ENCODE measurements around the gene HNRNPA1. TPM values are rescaled to one million over a fixed set of nuclear protein-coding genes. Genes with fewer than 3 reads are reported as not detected.
"Not testable (repeated sequence)": the region's sequence is repeated elsewhere in the genome, so short reads cannot be mapped to it uniquely, and the experiment has no call there.

HNRNPA1 gene
- 1,288 TPM for total RNA-seq
- 100 to 1,000 TPM; 750 to 913 (median 830) TPM for polyA plus RNA-seq

DNA sequence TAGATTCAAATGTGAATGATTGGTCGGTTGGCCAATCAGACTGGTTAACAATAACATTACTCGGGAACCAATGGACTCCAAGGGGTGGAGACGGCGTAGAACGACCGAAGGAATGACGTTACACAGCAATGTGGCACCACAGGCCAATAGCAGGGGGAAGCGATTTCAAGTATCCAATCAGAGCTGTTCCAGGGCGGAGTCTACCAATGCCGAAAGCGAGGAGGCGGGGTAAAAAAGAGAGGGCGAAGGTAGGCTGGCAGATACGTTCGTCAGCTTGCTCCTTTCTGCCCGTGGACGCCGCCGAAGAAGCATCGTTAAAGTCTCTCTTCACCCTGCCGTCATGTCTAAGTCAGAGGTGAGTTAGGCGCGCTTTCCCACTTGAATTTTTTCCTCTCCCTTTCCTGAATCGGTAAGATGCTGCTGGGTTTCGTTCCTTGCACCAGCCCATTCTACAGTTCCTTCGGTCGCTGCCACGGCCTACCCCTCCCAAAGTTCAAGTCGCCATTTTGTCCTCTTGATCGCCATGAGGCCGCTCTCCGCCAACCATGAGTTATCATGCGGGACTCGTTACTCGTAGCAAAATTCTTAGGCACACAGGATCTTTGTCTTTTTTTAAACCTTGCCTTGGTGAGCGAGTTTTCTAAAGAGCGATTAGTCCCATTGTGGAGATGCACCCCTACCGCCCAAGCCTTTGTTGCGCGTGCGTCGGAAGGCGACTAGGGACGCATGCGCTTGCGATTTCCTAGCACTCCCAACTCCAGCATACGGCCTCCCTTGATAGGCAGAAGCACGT, at the start of gene HNRNPA1:
Gene HNRNPA1, plus strand, starts transcription at position 259 of the 793 bp plus-strand sequence. Its CDS starts 82 bp downstream, at position 341.
- Histone ChIP-seq H3K27ac (ENCODE audit: insufficient read depth, low read length, poor library complexity, severe bottlenecking) (peak within 1 kb of the TSS; percentile 99), H3K9me3 (ENCODE audit: control insufficient read depth in 2 of 2, low read length in 2 of 2) (no peaks in the 10 kb centered on the region), H3K27me3 (ENCODE audit: control insufficient read depth, insufficient read depth, low read length) (no peaks in the 10 kb centered on the region), H3K4me3 (ENCODE audit: low read depth, low read length) (peak within 1 kb of the TSS; percentile 99), H3K4me1 (ENCODE audit: control insufficient read depth, insufficient read depth, low read length, poor library complexity, severe bottlenecking) (peaks cover 80% of the 10 kb centered on the region), H3K36me3 (ENCODE audit: control insufficient read depth, insufficient read depth, low read length) (peaks cover 33% of the 10 kb centered on the region)
- peaks cover 17 to 47% (median 28%) of the 10 kb centered on the region in 4 donors for H3K4me1 Mint-ChIP-seq
- no peak within 1 kb of the TSS for H3K4me3 Mint-ChIP-seq
- no peaks in the 10 kb centered on the region for H3K9me3 Mint-ChIP-seq
- peaks cover 45% of the 10 kb centered on the region for H3K36me3 Mint-ChIP-seq
- peak; percentile 94 to 100 (median 99) for DNase-seq
- no peak within 1 kb of the TSS for H3K27ac Mint-ChIP-seq
- ATAC-seq (ENCODE audit: low read depth in 2 of 2), result peak; percentile 88 to 90
- H3K27me3 Mint-ChIP-seq, result no peaks in the 10 kb centered on the region

DNA sequence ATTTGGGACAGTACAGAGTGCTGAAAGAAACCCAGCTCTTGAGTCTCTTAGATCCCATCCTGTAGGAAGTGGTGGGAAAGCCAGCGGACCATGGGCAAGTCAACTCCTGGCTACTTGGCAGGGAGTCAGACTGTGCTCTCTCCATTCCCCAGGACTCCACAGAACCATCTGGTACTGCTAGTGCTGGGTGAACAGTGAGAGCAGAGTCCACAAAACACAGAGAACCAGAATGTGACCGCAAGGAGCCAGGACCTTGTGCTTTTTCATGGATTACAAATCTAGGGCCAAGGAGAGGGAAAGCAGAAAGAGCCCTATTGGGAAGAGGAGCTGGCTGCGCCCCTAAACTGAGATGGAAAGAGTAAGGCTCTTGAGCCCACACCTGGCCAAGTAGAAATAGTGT, 49.3 kb upstream of the HNRNPA1 start:
- Mint-ChIP-seq H3K4me1 (peaks cover 0 to 11% (median 3%) of the 10 kb centered on the region in 4 donors), H3K36me3 (peaks cover 10% of the 10 kb centered on the region)
- H3K36me3 ChIP-seq (ENCODE audit: control insufficient read depth, insufficient read depth, low read length); H3K9me3 Mint-ChIP-seq; ATAC-seq (ENCODE audit: low read depth in 2 of 2); H3K27me3 Mint-ChIP-seq; H3K27ac Mint-ChIP-seq; H3K4me1 ChIP-seq (ENCODE audit: control insufficient read depth, insufficient read depth, low read length, poor library complexity, severe bottlenecking); H3K4me3 Mint-ChIP-seq; H3K4me3 ChIP-seq (ENCODE audit: low read depth, low read length); H3K27me3 ChIP-seq (ENCODE audit: control insufficient read depth, insufficient read depth, low read length); H3K27ac ChIP-seq (ENCODE audit: insufficient read depth, low read length, poor library complexity, severe bottlenecking); H3K9me3 ChIP-seq (ENCODE audit: control insufficient read depth in 2 of 2, low read length in 2 of 2); DNase-seq: not testable (repeated sequence)

DNA sequence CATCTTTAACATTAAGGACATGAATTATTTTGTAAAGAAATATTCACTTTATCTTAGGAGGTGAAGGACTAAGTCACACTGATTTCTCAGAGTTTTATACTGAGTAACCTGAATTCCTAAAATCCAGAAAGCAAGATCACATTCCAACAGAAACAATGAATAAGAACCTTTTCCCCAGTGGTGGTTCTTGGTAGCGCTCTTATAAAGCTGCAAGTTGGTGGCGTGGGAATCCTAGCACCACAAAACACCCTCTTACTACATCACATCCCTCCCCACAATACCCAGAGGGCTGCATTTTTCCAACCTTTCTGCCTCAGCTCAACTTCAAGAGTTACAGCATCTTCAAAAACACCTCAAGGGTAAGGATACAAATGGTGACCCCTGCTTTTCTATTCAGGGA, 47.7 kb upstream of the HNRNPA1 start:
- H3K4me3 ChIP-seq (ENCODE audit: low read depth, low read length), result no peak overlapping the region
- Mint-ChIP-seq H3K27me3 (no peaks in the 10 kb centered on the region), H3K27ac (no peak overlapping the region), H3K9me3 (no peaks in the 10 kb centered on the region), H3K4me3 (no peak overlapping the region), H3K4me1 (peaks cover 0 to 11% (median 5%) of the 10 kb centered on the region in 4 donors), H3K36me3 (peaks cover 14% of the 10 kb centered on the region)
- H3K27me3 ChIP-seq (ENCODE audit: control insufficient read depth, insufficient read depth, low read length), result no peaks in the 10 kb centered on the region
- no peaks in the 10 kb centered on the region for H3K4me1 ChIP-seq (ENCODE audit: control insufficient read depth, insufficient read depth, low read length, poor library complexity, severe bottlenecking)
- DNase-seq, result no peak
- H3K9me3 ChIP-seq (ENCODE audit: control insufficient read depth in 2 of 2, low read length in 2 of 2), result no peaks in the 10 kb centered on the region
- H3K27ac ChIP-seq (ENCODE audit: insufficient read depth, low read length, poor library complexity, severe bottlenecking), result no peak overlapping the region
- peaks cover 3% of the 10 kb centered on the region for H3K36me3 ChIP-seq (ENCODE audit: control insufficient read depth, insufficient read depth, low read length)
- no peak for ATAC-seq (ENCODE audit: low read depth in 2 of 2)

DNA sequence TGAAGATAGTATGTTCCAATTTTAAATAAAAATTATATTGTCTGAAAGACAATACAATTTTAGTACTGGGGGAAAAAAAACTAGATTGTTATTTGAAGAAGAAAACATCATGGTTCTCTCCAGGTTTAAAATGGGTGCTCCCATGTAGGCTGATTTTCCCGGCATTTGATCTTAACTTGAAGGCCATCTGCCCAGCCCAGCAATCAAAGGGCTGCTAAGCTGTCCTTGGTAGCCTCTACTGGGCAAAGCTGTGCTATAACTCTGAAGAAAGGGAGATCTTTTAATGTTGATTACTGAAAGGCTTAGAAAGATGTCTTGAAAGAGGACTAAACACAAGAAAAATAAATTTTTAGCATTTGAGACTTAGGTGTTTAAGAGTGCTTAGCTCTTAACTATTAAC, 42.0 kb upstream of the HNRNPA1 start:
- H3K27ac ChIP-seq (ENCODE audit: insufficient read depth, low read length, poor library complexity, severe bottlenecking), result no peak overlapping the region
- ATAC-seq (ENCODE audit: low read depth in 2 of 2) (no peak), DNase-seq (no peak)
- H3K27me3 Mint-ChIP-seq, result no peaks in the 10 kb centered on the region
- peaks cover 28% of the 10 kb centered on the region for H3K36me3 ChIP-seq (ENCODE audit: control insufficient read depth, insufficient read depth, low read length)
- no peaks in the 10 kb centered on the region for H3K4me1 ChIP-seq (ENCODE audit: control insufficient read depth, insufficient read depth, low read length, poor library complexity, severe bottlenecking)
- H3K27me3 ChIP-seq (ENCODE audit: control insufficient read depth, insufficient read depth, low read length), result no peaks in the 10 kb centered on the region
- no peak overlapping the region for H3K4me3 ChIP-seq (ENCODE audit: low read depth, low read length)
- H3K9me3 ChIP-seq (ENCODE audit: control insufficient read depth in 2 of 2, low read length in 2 of 2), result no peaks in the 10 kb centered on the region
- H3K4me1 Mint-ChIP-seq, result peaks cover 6 to 13% (median 8%) of the 10 kb centered on the region in 4 donors
- no peaks in the 10 kb centered on the region for H3K9me3 Mint-ChIP-seq
- peak overlapping the region in 1 of 3 donors; percentile 42 for H3K27ac Mint-ChIP-seq
- H3K36me3 Mint-ChIP-seq, result peaks cover 24% of the 10 kb centered on the region
- H3K4me3 Mint-ChIP-seq, result no peak overlapping the region

DNA sequence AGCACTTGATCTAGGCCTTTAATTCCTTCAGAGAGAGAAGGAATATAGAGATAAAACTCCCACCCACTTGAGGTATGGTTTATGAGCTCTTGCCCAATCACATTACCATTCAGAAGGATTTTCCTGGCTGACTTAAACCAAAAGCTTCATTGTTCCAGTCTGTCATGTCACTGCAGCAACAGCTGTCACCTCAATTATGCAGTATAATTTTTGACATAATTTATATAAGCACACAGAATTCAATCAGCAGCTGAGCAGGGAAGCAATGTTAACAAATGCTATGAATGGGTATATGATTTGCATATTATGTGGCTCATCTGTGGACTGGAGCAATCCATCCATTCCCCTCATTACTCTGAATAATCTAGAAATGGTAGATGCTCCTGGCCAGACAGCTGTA, 40.9 kb upstream of the HNRNPA1 start:
- DNase-seq (no peak), ATAC-seq (ENCODE audit: low read depth in 2 of 2) (no peak)
- no peaks in the 10 kb centered on the region for H3K9me3 ChIP-seq (ENCODE audit: control insufficient read depth in 2 of 2, low read length in 2 of 2)
- no peak overlapping the region for H3K4me3 ChIP-seq (ENCODE audit: low read depth, low read length)
- H3K27ac Mint-ChIP-seq, result peak overlapping the region in 1 of 3 donors; percentile 74
- peaks cover 33% of the 10 kb centered on the region for H3K36me3 ChIP-seq (ENCODE audit: control insufficient read depth, insufficient read depth, low read length)
- H3K4me1 ChIP-seq (ENCODE audit: control insufficient read depth, insufficient read depth, low read length, poor library complexity, severe bottlenecking), result no peaks in the 10 kb centered on the region
- H3K4me1 Mint-ChIP-seq, result peaks cover 6 to 11% (median 8%) of the 10 kb centered on the region in 4 donors
- no peaks in the 10 kb centered on the region for H3K27me3 ChIP-seq (ENCODE audit: control insufficient read depth, insufficient read depth, low read length)
- H3K27ac ChIP-seq (ENCODE audit: insufficient read depth, low read length, poor library complexity, severe bottlenecking), result no peak overlapping the region
- no peaks in the 10 kb centered on the region for H3K9me3 Mint-ChIP-seq
- H3K36me3 Mint-ChIP-seq, result peaks cover 21% of the 10 kb centered on the region
- H3K27me3 Mint-ChIP-seq, result no peaks in the 10 kb centered on the region
- H3K4me3 Mint-ChIP-seq, result no peak overlapping the region

DNA sequence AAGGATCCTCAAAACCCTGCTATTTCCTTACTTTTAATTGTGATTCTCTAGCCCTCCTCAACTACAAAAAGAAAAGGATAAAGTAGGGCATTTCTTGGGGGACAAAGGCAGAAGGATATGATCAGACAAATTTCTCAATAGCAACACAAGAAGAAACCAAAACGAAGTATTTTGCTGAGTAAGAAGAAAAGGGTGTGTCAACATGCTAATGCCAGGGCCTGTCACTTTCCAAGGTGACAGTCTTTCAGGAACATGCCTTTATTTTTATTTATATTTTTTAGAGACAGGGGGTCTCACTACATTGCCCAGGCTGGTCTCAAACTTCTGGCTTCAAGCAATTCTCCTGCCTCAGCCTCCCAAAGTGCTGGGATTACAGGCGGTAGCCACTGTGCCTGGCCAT, 40.4 kb upstream of the HNRNPA1 start:
- H3K4me3 Mint-ChIP-seq, result no peak overlapping the region
- DNase-seq (no peak), ATAC-seq (ENCODE audit: low read depth in 2 of 2) (no peak)
- H3K9me3 Mint-ChIP-seq, result no peaks in the 10 kb centered on the region
- no peaks in the 10 kb centered on the region for H3K27me3 ChIP-seq (ENCODE audit: control insufficient read depth, insufficient read depth, low read length)
- H3K36me3 Mint-ChIP-seq, result peaks cover 19% of the 10 kb centered on the region
- H3K27ac Mint-ChIP-seq, result peak overlapping the region in 2 of 3 donors; percentile 21 to 89
- peaks cover 34% of the 10 kb centered on the region for H3K36me3 ChIP-seq (ENCODE audit: control insufficient read depth, insufficient read depth, low read length)
- H3K27ac ChIP-seq (ENCODE audit: insufficient read depth, low read length, poor library complexity, severe bottlenecking), result no peak overlapping the region
- no peaks in the 10 kb centered on the region for H3K9me3 ChIP-seq (ENCODE audit: control insufficient read depth in 2 of 2, low read length in 2 of 2)
- H3K4me1 Mint-ChIP-seq, result peaks cover 6 to 10% (median 8%) of the 10 kb centered on the region in 4 donors
- no peaks in the 10 kb centered on the region for H3K27me3 Mint-ChIP-seq
- no peaks in the 10 kb centered on the region for H3K4me1 ChIP-seq (ENCODE audit: control insufficient read depth, insufficient read depth, low read length, poor library complexity, severe bottlenecking)
- H3K4me3 ChIP-seq (ENCODE audit: low read depth, low read length), result no peak overlapping the region

DNA sequence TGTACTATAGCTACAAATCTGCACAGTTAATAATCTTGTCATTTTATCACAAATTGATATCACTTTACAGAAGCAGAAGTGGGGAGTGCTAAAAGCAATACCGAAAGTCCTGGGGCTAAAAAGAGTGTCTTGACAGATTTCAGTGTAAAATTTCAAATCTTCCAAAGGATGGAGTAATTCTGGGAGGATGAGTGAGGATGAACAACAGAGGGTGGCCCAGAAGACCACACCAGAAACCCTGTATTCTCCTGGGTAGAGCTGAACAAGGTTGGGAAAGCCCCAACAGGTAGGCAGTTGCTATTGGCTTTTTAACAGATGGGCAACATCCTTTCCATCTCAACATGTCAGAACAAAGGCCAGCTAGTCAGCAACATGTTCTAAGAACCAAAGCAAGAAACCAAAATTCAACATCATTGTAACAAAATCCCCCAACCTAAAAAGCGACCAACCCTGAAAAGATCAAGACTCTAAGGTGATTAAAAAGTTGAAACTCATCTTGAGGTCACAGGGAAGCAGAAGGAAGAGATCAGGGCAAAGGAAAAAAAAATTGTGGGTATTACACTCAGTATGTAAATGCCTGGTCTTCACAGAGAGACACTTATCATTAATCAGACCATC, 39.4 kb upstream of the HNRNPA1 start:
- H3K27ac Mint-ChIP-seq, result peak overlapping the region; percentile 21 to 78 (median 54)

More for the DNA sequence above, 39.4 kb upstream of the HNRNPA1 start:
- Histone ChIP-seq H3K36me3 (ENCODE audit: control insufficient read depth, insufficient read depth, low read length) (peaks cover 34% of the 10 kb centered on the region), H3K27ac (ENCODE audit: insufficient read depth, low read length, poor library complexity, severe bottlenecking) (no peak overlapping the region), H3K27me3 (ENCODE audit: control insufficient read depth, insufficient read depth, low read length) (no peaks in the 10 kb centered on the region), H3K4me3 (ENCODE audit: low read depth, low read length) (no peak overlapping the region), H3K9me3 (ENCODE audit: control insufficient read depth in 2 of 2, low read length in 2 of 2) (no peaks in the 10 kb centered on the region), H3K4me1 (ENCODE audit: control insufficient read depth, insufficient read depth, low read length, poor library complexity, severe bottlenecking) (no peaks in the 10 kb centered on the region)
- DNase-seq, result peak in 1 of 3 donors; percentile 30
- no peak for ATAC-seq (ENCODE audit: low read depth in 2 of 2)
- Mint-ChIP-seq H3K27me3 (no peaks in the 10 kb centered on the region), H3K4me3 (no peak overlapping the region), H3K4me1 (peaks cover 6 to 10% (median 8%) of the 10 kb centered on the region in 4 donors), H3K9me3 (no peaks in the 10 kb centered on the region), H3K36me3 (peaks cover 23% of the 10 kb centered on the region)
